Ascending aorta (tissue), 2 donors: ENCODE results near the gene SSC5D. TPM values are rescaled to one million over a fixed set of nuclear protein-coding genes. Genes with fewer than 3 reads are reported as not detected.

Experiments
- DNase-seq, 2 donors: peaks; one replicate each; pipeline ENCODE4 v3.0.0-alpha.2; 2019; ENCODE audit warnings: low spot score in 2 of 2
- H3K27ac ChIP-seq, 2 donors: fragments of 200-600 bp; sonication (generic); one replicate each; pipeline ENCODE4 v1.5.1; 2016 to 2017; ENCODE audit warnings: mild to moderate bottlenecking in 1 of 2
- H3K27me3 ChIP-seq: fragments of 200-600 bp; sonication (generic); one replicate; pipeline ENCODE4 v1.5.1; 2017
- H3K36me3 ChIP-seq, 2 donors: fragments of 200-600 bp; sonication (generic); one replicate each; pipeline ENCODE4 v1.5.1; 2016
- H3K4me1 ChIP-seq, 2 donors: fragments of 200-600 bp; sonication (generic); one replicate each; pipeline ENCODE4 v1.5.1; 2016 to 2017; ENCODE audit warnings: mild to moderate bottlenecking in 1 of 2
- H3K4me3 ChIP-seq, 2 donors: fragments of 200-600 bp; sonication (generic); one replicate each; pipeline ENCODE4 v1.5.1; 2016 to 2017; ENCODE audit warnings: mild to moderate bottlenecking in 1 of 2
- H3K9me3 ChIP-seq, 2 donors: fragments of 200-600 bp; sonication (generic); one replicate each; pipeline ENCODE4 v1.5.1; 2016
- intact Hi-C: fragments of 100-400 bp; cut with DNase I; formaldehyde crosslinking; loops from one replicate; pipeline ENCODE4 v1.15.1; 2023
- total RNA-seq: library from RNA; depleted of rRNA; stranded (reverse); fragments of >200 nt; gene quantifications from one replicate; pipeline ENCODE4 v1.1.0, GENCODE V29; 2016
- TF ChIP-seq, protein P1 (sequence below), 3 experiments: fragments of 200-600 bp in 2 of 3; fragments of 450-650 bp in 1 of 3; sonication (generic) in 2 of 3; IDR thresholded peaks; one replicate each; pipeline ENCODE4 v1.5.1; 2016 to 2019; ENCODE audit warnings: antibody characterized with exemption in 3 of 3, mild to moderate bottlenecking in 1 of 3, moderate library complexity in 1 of 3

The SSC5D gene
- total RNA-seq, 1 donor from 2014 or later = 22.4 TPM

DNA sequence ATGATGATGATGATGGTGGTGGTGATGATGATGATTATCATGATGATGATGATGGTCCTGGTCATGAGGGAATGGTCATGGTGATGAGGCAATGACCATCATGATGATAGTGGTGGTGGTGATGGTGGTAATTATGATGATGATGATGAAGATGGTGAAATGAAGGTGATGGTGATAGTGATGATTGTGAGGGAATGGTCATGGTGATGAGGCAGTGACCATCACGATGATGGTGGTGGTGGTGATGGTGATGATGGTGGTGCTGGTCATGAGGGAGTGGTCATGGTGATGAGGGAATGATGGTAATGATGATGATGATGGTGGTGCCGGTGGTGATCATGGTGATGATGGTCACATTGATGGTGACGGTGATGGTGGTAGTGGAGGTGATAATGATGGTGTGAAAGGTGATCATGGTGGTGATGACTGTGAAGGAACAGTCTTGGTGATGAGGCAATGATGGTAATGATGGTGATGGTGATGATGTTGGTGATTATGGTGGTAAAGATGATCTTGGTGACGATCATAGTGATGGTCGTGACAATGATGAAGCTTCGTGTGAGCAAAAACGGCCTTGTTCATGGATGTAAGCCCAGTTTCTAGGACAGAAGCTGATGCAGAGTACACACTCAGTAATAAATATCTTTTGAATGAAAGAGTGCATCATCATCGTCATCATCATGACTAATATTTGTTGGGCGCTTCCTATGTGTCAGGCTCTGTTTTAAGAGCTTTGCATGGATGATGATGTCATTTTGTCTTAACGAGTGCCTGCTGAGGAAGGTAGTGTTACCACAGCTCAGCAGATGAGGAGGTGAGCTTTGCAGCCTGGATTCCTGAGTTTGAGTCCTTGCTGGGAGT is 31.4 kb downstream of the SSC5D start:
- H3K4me1 ChIP-seq = peaks cover 0 to 12% of the 10 kb centered on the region in 2 donors
- DNase-seq = no peak
- H3K27ac ChIP-seq = no peak overlapping the region
- H3K4me3 ChIP-seq = no peak overlapping the region
- TF ChIP-seq, protein P1, sequence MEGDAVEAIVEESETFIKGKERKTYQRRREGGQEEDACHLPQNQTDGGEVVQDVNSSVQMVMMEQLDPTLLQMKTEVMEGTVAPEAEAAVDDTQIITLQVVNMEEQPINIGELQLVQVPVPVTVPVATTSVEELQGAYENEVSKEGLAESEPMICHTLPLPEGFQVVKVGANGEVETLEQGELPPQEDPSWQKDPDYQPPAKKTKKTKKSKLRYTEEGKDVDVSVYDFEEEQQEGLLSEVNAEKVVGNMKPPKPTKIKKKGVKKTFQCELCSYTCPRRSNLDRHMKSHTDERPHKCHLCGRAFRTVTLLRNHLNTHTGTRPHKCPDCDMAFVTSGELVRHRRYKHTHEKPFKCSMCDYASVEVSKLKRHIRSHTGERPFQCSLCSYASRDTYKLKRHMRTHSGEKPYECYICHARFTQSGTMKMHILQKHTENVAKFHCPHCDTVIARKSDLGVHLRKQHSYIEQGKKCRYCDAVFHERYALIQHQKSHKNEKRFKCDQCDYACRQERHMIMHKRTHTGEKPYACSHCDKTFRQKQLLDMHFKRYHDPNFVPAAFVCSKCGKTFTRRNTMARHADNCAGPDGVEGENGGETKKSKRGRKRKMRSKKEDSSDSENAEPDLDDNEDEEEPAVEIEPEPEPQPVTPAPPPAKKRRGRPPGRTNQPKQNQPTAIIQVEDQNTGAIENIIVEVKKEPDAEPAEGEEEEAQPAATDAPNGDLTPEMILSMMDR (IDR thresholded peaks at IDR 0.05) = no peak
- H3K36me3 ChIP-seq = no peaks in the 10 kb centered on the region
- H3K9me3 ChIP-seq = no peaks in the 10 kb centered on the region
- H3K27me3 ChIP-seq = no peaks in the 10 kb centered on the region
- intact Hi-C loops = no loop called here

DNA sequence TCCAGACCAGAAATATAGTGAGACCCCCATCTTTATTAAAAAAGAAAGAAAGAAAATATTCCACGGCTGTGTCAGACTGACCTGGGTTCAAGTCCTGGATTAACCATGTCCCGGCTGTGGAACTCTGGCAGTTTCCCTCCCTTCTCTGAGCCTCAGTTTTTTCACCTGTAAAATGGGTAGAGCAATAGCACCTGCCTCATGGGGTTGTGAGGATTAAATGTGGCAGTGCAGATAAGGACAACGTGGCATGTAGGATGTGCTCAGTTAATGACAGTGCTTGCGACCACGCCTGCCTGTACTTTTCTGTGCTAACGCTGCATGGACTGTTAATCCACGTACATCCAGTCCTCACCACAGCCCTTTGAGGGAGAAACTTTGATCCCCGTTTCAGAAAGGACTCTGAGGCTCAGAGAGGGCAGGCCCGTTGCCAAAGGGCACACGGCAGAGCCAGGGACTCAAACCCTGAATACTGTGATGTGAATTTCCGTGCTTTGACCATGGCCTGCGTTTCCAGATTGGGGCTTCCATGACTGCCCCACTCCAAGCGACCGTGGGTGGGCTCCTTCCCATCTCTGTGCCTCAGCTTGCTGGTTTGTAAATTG is 32.6 kb downstream of the SSC5D start:
- H3K4me1 ChIP-seq = peaks cover 0 to 12% of the 10 kb centered on the region in 2 donors
- TF ChIP-seq, protein P1 (IDR thresholded peaks at IDR 0.05) = no peak
- H3K27me3 ChIP-seq = no peaks in the 10 kb centered on the region
- DNase-seq = no peak
- H3K27ac ChIP-seq = no peak overlapping the region
- H3K9me3 ChIP-seq = no peaks in the 10 kb centered on the region
- H3K36me3 ChIP-seq = no peaks in the 10 kb centered on the region
- H3K4me3 ChIP-seq = no peak overlapping the region
- intact Hi-C loops = no loop called here

DNA sequence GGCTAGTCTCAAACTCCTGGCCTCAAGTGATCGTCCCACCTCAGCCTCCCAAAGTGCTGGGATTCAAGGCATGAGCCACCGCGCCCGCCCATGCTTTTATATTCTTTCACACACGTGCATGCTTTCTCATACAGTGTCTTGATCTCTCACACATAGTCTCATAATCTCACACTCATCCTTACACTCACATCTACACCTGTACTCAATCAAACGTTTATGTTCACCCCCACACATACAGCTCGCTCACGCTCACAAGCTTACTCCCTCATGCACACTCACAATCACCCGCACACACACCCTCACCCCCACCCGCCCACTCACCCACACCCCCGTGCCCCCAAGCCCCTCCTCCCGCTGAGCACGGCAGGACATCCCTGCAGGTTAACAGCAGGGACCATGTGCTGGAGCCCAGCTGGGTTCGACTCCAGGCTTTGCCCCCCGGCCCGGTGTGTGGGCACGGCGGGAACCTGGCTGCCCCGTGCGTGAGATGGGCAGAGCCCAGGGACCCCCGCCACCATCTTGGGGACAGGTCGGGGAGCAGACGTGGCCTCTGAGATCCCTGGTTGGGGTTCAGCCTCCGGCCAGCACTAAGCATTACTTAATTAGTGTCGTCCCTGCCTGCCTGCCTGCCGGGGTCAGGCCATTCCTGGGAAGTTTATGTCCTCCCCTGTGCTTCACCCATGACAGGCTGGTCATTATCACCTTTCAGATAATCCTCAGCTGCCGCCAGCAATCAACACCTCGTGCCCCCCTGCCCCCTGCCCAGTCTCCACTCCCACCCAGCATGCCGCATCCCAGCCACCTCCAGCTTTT is 37.3 kb downstream of the SSC5D start:
- H3K27me3 ChIP-seq = peaks cover 12% of the 10 kb centered on the region
- TF ChIP-seq, protein P1 (IDR thresholded peaks at IDR 0.05) = no peak
- intact Hi-C loops = no loop called here
- no peak overlapping the region for H3K27ac ChIP-seq
- H3K4me1 ChIP-seq = peaks cover 0 to 7% of the 10 kb centered on the region in 2 donors
- H3K36me3 ChIP-seq = no peaks in the 10 kb centered on the region
- H3K9me3 ChIP-seq = no peaks in the 10 kb centered on the region
- no peak for DNase-seq
- H3K4me3 ChIP-seq = no peak overlapping the region

DNA sequence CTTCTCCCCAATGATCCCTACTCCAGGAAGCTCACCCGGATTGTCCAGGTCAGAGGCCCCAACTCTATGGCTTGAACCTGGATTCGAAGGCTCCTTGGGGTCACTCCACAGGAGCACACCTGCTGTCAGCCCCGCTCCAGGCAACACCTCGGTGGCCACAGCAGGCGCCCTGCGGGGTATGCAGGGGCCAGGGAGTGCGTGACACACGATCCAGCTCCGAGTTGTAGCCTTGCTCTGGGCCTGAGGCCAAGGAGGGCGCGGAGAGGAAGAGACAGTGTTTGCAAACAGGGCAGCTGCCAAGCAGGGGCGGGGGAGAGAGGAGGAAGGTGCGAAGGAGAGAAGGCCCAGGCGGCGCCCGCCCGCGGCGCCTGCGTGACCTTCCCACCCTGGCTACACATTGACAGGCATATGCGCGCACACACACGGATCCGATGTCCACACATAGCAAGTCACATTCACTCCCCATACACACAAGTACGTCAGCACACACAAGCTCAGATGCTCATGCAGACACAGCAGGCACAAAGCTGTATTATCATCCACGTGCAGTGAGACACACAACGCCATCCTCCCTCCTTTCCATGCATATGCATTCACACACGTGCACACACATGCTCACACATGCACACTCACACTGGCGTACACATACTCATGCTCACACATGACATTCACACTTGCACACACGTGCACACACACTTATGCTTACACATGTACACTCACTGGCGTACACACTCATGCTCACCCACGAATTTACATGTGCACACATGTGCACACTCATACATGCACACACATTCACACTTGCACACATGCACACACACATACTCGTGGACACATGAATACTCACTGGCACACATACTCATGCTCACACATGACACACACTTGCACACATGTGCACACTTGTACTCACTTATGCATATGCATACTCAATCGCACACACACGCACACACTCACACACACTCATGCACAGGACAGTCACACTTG is 38.3 kb downstream of the SSC5D start:
- intact Hi-C loops = no loop called here

More for the DNA sequence above, 38.3 kb downstream of the SSC5D start:
- Histone ChIP-seq H3K4me1 (peaks cover 0 to 7% of the 10 kb centered on the region in 2 donors), H3K27me3 (peaks cover 12% of the 10 kb centered on the region), H3K9me3 (no peaks in the 10 kb centered on the region), H3K36me3 (no peaks in the 10 kb centered on the region), H3K27ac (no peak overlapping the region), H3K4me3 (no peak overlapping the region)
- DNase-seq = no peak
- TF ChIP-seq, protein P1 (IDR thresholded peaks at IDR 0.05) = no peak
